Cardiac muscle cell (in vitro differentiated cells and primary cell): ENCODE data around the gene USPL1. TPM values are rescaled to one million over a fixed set of nuclear protein-coding genes. Genes with fewer than 3 reads are reported as not detected.
"Not testable (repeated sequence)": the region's sequence is repeated elsewhere in the genome, so short reads cannot be mapped to it uniquely, and the experiment has no call there.

Source experiments
- DNase-seq, 2 donors: peaks; one replicate each; pipeline versions ENCODE4 v3.0.0 to v3.0.0-alpha.2; 2010 to 2017; ENCODE audit warnings: low read depth in 1 of 2, low spot score in 1 of 2
- H3K27ac ChIP-seq: fragments of 200-600 bp; sonication (generic); 2 replicates; pipeline ENCODE4 v1.5.1; 2016
- H3K27me3 ChIP-seq: fragments of 200-600 bp; sonication (generic); 2 replicates; pipeline ENCODE4 v1.6.0; 2016; ENCODE audit warnings: control low read depth
- H3K36me3 ChIP-seq: fragments of 200-600 bp; sonication (generic); 2 replicates; pipeline ENCODE4 v1.5.1; 2016; ENCODE audit warnings: control low read depth
- H3K4me1 ChIP-seq: fragments of 200-600 bp; sonication (generic); 2 replicates; pipeline ENCODE4 v1.8.1; 2017; ENCODE audit warnings: low read depth, mild to moderate bottlenecking, mixed run types
- H3K4me3 ChIP-seq: fragments of 200-600 bp; sonication (generic); 2 replicates; pipeline ENCODE4 v1.5.1; 2016; ENCODE audit warnings: mild to moderate bottlenecking
- H3K9me3 ChIP-seq: fragments of 200-600 bp; sonication (generic); 2 replicates; pipeline ENCODE4 v1.5.1; 2017; ENCODE audit warnings: low read depth, mild to moderate bottlenecking, control low read depth
- polyA plus RNA-seq: library from polyadenylated mRNA; unstranded; fragments of >200 nt; fragmentation: Nextera tagmentation; extraction: Ambion mirVana; gene quantifications from 2 replicates; pipeline ENCODE4 v1.2.1, GENCODE V29; 2016
- total RNA-seq: library from RNA; depleted of rRNA; stranded (reverse); fragments of >200 nt; gene quantifications from 2 replicates; pipeline ENCODE4 v1.2.3, GENCODE V29; 2016
- TF ChIP-seq, protein P1 (sequence below): IDR thresholded peaks from 2 replicates; pipeline ENCODE4 v1.5.1; 2012; ENCODE audit warnings: low read depth, mild to moderate bottlenecking, low read length

Gene USPL1
- total and polyA plus RNA-seq, 2 experiments from 2014 or later: 13.9 to 15.6 TPM

GRCh38 chr13:30648522-30649012, 30.8 kb downstream of the USPL1 start:
- no peak for DNase-seq
- Histone ChIP-seq H3K36me3 (peaks cover 18% of the 10 kb centered on the region), H3K9me3 (no peaks in the 10 kb centered on the region), H3K4me1 (peaks cover 27% of the 10 kb centered on the region), H3K4me3 (no peak overlapping the region), H3K27ac (no peak overlapping the region), H3K27me3 (no peaks in the 10 kb centered on the region)
- TF ChIP-seq, protein P1, sequence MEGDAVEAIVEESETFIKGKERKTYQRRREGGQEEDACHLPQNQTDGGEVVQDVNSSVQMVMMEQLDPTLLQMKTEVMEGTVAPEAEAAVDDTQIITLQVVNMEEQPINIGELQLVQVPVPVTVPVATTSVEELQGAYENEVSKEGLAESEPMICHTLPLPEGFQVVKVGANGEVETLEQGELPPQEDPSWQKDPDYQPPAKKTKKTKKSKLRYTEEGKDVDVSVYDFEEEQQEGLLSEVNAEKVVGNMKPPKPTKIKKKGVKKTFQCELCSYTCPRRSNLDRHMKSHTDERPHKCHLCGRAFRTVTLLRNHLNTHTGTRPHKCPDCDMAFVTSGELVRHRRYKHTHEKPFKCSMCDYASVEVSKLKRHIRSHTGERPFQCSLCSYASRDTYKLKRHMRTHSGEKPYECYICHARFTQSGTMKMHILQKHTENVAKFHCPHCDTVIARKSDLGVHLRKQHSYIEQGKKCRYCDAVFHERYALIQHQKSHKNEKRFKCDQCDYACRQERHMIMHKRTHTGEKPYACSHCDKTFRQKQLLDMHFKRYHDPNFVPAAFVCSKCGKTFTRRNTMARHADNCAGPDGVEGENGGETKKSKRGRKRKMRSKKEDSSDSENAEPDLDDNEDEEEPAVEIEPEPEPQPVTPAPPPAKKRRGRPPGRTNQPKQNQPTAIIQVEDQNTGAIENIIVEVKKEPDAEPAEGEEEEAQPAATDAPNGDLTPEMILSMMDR: no peak

GRCh38 chr13:30651648-30652047, 33.9 kb downstream of the USPL1 start:
- H3K4me3 ChIP-seq, H3K27ac ChIP-seq, DNase-seq, H3K9me3 ChIP-seq, H3K27me3 ChIP-seq: not testable (repeated sequence)
- Histone ChIP-seq H3K4me1 (peaks cover 34% of the 10 kb centered on the region), H3K36me3 (peaks cover 16% of the 10 kb centered on the region)

DNA sequence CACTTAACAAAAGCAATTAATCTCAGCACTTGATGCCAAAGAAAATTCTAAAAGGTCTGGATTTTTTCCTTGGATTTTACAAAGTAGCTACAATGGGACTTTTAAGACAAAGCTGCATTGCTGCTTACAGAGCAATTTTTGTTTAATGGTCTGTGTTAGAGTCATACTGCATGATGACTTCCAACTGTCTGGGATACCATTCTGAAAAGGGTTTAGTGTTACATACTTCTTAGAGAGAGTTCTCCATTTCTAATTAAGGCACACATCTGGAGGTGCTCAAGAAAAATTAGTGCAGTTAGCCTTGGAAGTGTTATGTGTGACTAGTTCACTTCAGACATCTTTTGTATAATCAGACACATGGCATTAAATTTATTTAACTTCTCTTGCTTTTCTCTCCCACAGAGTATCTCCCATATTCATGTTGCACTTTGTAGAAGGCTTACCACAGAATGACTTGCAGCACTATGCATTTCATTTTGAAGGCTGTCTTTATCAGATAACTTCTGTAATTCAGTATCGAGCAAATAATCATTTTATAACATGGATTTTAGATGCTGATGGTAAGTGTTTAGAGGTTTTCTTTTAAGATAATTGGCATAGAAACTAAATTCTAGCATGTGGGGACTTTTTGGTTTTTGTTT, 35.1 kb downstream of the USPL1 start:
- no peaks in the 10 kb centered on the region for H3K9me3 ChIP-seq
- H3K4me3 ChIP-seq: no peak overlapping the region
- TF ChIP-seq, protein P1: no peak
- no peak overlapping the region for H3K27ac ChIP-seq
- peaks cover 34% of the 10 kb centered on the region for H3K4me1 ChIP-seq
- peaks cover 14% of the 10 kb centered on the region for H3K36me3 ChIP-seq
- no peak for DNase-seq
- H3K27me3 ChIP-seq: no peaks in the 10 kb centered on the region

DNA sequence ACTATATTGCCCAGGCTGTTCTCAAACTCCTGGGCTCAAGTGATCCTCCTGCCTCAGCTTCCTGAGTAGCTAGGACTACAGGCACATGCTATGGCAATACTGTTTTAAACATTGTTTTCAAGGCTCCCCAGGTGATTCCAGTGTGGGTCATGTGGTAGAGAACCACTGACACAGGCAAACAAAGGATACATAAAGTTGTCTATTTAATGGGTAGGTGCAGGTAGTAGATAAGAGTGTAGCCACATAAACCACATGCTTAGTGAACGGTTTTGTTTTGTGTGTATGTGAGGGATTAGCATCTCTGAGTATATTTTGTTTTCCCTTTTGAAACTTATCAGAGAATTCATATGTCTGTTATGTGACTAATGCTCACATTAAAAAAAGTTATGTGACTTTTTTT, 36.7 kb downstream of the USPL1 start:
- no peak for DNase-seq
- peaks cover 33% of the 10 kb centered on the region for H3K4me1 ChIP-seq
- no peak overlapping the region for H3K4me3 ChIP-seq
- no peaks in the 10 kb centered on the region for H3K9me3 ChIP-seq
- TF ChIP-seq, protein P1: no peak
- H3K27ac ChIP-seq: no peak overlapping the region
- H3K27me3 ChIP-seq: no peaks in the 10 kb centered on the region
- H3K36me3 ChIP-seq: peaks cover 16% of the 10 kb centered on the region

DNA sequence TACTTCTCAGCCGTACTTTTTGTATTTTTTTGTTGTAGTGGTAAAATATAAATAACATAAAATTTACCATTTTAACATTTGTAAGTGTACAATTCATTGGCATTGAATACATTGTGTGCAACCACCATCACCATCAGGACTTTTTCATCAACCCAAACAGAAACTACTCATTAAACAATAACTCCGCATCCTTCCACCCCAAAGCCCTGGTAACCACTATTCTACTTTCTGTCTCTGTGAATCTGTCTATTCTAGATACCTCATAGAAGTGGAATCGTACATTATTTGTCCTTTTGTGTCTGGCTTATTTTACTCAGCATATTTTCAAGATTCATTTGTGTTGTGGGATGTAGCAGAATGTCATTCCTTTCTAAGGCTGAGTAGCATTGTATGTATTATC, 38.5 kb downstream of the USPL1 start:
- H3K9me3 ChIP-seq: no peaks in the 10 kb centered on the region
- no peaks in the 10 kb centered on the region for H3K27me3 ChIP-seq
- TF ChIP-seq, protein P1: no peak
- H3K4me3 ChIP-seq: no peak overlapping the region
- H3K27ac ChIP-seq: no peak overlapping the region
- peaks cover 43% of the 10 kb centered on the region for H3K4me1 ChIP-seq
- DNase-seq: no peak
- H3K36me3 ChIP-seq: peaks cover 11% of the 10 kb centered on the region

- H3K27ac ChIP-seq: peak overlapping the region; percentile 73
- peaks cover 41% of the 10 kb centered on the region for H3K4me1 ChIP-seq
- H3K4me3 ChIP-seq: no peak overlapping the region
- H3K9me3 ChIP-seq: no peaks in the 10 kb centered on the region
- DNase-seq: peak in 1 of 2 donors; percentile 56
- TF ChIP-seq, protein P1: no peak
- no peaks in the 10 kb centered on the region for H3K27me3 ChIP-seq
- H3K36me3 ChIP-seq: peaks cover 5% of the 10 kb centered on the region
Observed at GRCh38 chr13:30659980-30660379, 42.3 kb downstream of the USPL1 start.
